Activated CD4-positive, alpha-beta T cell treated with anti-CD3 and anti-CD28 coated beads, Interleukin-2, amount 10 ng/mL, durations not matched to agents 7 days and 5 days (primary cell): ENCODE data around the gene BCKDHA. TPM values are rescaled to one million over a fixed set of nuclear protein-coding genes. Genes with fewer than 3 reads are reported as not detected.
"Not testable (repeated sequence)": the region's sequence is repeated elsewhere in the genome, so short reads cannot be mapped to it uniquely, and the experiment has no call there.

Source experiments
- CTCF ChIA-PET: fragments of 350-600 bp; sonication (Branson Sonifier 250); formaldehyde crosslinking; loops from one replicate; lab custom pipeline; 2021; ENCODE audit warnings: antibody characterized with exemption; lab: Charles Lee
- POLR2A ChIA-PET: fragments of 350-600 bp; sonication (Branson Sonifier 250); formaldehyde crosslinking; loops from one replicate; lab custom pipeline; 2021; ENCODE audit warnings: antibody characterized with exemption; lab: Charles Lee
- DNase-seq: peaks from one replicate; pipeline ENCODE4 v3.0.0-alpha.2; 2020
- H3K27ac Mint-ChIP-seq: one replicate; pipeline ENCODE4 v1.8.0; 2021; ENCODE audit warnings: mild to moderate bottlenecking, moderate library complexity, mixed read lengths
- H3K27me3 Mint-ChIP-seq: one replicate; pipeline ENCODE4 v1.8.0; 2021; ENCODE audit warnings: mixed read lengths
- H3K36me3 Mint-ChIP-seq: one replicate; pipeline ENCODE4 v1.8.0; 2021; ENCODE audit warnings: low read depth, mixed read lengths
- H3K4me1 Mint-ChIP-seq: one replicate; pipeline ENCODE4 v1.8.0; 2021; ENCODE audit warnings: mixed read lengths
- H3K4me3 Mint-ChIP-seq: one replicate; pipeline ENCODE4 v1.8.0; 2021; ENCODE audit warnings: mild to moderate bottlenecking, moderate library complexity, mixed read lengths
- H3K9me3 Mint-ChIP-seq: one replicate; pipeline ENCODE4 v1.8.0; 2021; ENCODE audit warnings: mixed read lengths
- total RNA-seq, 2 experiments: library from RNA; stranded (reverse); gene quantifications; one replicate each; pipeline ENCODE4 v1.2.3, GENCODE V29; 2021

Gene BCKDHA
- total RNA-seq, 2 experiments from 2014 or later = 12.7 TPM

DNA sequence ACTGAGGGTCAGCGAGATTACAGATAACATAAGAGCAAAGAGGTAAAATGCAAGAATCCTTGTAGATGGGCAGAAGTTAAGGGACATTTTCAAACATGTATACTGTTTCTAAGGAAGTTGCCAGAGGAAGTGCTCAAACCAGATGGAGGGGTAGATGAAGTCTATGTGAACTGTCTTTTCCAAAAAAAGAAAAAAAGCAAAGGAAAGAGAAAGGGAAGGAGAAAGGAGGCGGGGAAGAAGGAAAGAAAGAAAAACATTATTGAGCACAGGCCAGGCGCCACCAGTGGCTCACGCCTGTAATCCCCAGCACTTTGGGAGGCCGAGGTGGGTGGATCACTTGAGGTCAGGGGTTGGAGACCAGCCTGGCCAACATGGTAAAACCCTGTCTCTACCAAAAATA, 36.8 kb downstream of the BCKDHA start:
- Mint-ChIP-seq H3K9me3 (no peaks in the 10 kb centered on the region), H3K4me3 (no peak overlapping the region), H3K4me1 (peaks cover 24% of the 10 kb centered on the region), H3K27ac (peak overlapping the region; percentile 22), H3K36me3 (peaks cover 25% of the 10 kb centered on the region), H3K27me3 (no peaks in the 10 kb centered on the region)
- CTCF ChIA-PET = interaction anchor here (0.9 kb wide), 1 partner anchor 101 kb away, joined by 3 read pairs; no protein-coding TSS in a partner anchor
- POLR2A ChIA-PET = no interaction called here
- DNase-seq = no peak

DNA sequence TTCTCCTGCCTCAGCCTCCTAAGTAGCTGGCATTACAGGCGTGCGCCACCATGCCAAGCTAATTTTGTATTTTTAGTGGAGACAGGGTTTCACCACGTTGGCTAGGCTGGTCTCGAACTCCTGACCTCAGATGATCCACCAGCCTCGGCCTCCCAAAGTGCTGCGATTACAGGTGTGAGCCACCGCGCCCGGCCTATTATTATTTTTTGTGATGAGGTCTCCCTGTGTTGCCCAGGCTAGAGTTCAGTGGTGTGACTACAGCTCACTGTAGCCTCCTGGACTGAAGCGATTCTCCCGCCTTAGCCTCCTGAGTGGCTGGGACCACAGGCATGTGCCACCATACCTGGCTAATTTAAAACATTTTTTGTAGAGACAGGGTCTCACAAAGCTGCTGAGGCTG, 37.8 kb downstream of the BCKDHA start:
- POLR2A ChIA-PET, DNase-seq: not testable (repeated sequence)

DNA sequence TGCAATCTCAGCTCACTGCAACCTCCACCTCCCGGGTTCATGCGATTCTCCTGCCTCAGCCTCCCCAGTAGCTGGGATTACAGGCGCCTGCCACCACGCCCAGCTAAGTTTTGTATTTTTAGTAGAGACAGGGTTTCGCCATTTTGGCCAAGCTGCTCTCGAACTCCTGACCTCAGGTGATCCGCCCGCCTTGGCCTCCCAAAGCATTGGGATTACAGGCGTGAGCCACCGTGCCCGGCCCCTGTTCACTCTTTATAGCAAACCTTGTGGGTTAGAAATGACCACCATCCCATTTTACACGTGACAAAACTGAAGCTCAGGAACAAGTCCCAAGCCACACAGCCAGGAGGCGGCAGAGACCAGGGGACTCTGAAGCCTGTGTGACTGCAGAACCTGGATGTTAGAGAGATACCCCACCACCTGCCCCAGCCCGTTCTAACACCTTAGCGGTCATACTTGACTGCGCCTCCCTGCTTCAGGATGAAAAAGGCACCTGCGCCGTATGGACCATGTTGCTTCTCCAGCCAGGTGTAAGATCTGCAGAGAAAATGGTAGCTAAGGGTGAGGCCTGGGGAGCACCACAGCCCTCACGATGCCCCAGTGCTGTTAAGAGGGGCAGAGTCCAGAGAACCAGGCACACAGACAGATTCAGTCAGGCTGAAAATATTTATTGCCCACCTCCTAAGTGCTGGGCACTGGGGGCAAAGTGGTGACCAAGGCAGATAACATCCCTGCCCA, 38.5 kb downstream of the BCKDHA start:
- peaks cover 21% of the 10 kb centered on the region for H3K4me1 Mint-ChIP-seq
- H3K9me3 Mint-ChIP-seq = no peaks in the 10 kb centered on the region
- ChIA-PET CTCF (no interaction called here), POLR2A (no interaction called here)
- peaks cover 25% of the 10 kb centered on the region for H3K36me3 Mint-ChIP-seq
- no peak overlapping the region for H3K27ac Mint-ChIP-seq
- H3K27me3 Mint-ChIP-seq = no peaks in the 10 kb centered on the region
- no peak for DNase-seq
- H3K4me3 Mint-ChIP-seq = peak overlapping the region; percentile 36

More for the DNA sequence above, 37.8 kb downstream of the BCKDHA start:
- not testable (repeated sequence) for H3K27ac Mint-ChIP-seq, H3K9me3 Mint-ChIP-seq, H3K4me3 Mint-ChIP-seq, H3K27me3 Mint-ChIP-seq
- Mint-ChIP-seq H3K36me3 (peaks cover 25% of the 10 kb centered on the region), H3K4me1 (peaks cover 23% of the 10 kb centered on the region)
- CTCF ChIA-PET = interaction anchor here (0.7 kb wide), 1 partner anchor 356 kb away, joined by 3 read pairs; no protein-coding TSS in a partner anchor

DNA sequence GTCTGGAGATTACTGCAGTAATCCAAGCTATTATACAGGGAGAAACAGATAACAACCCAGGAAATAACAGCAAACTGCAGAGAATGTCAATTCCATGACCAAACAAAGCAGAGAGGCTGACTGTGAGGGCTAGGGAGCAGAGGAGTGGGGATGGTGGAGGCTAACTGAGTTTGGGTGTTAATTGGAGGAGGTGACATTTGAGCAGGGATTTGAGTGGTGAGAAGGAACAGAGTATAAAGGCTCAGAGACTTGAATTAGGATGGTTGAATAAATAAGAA, 39.0 kb downstream of the BCKDHA start:
- POLR2A ChIA-PET = no interaction called here
- no peaks in the 10 kb centered on the region for H3K27me3 Mint-ChIP-seq
- H3K36me3 Mint-ChIP-seq = peaks cover 24% of the 10 kb centered on the region
- CTCF ChIA-PET = no interaction called here
- H3K9me3 Mint-ChIP-seq = no peaks in the 10 kb centered on the region
- no peak for DNase-seq
- H3K4me1 Mint-ChIP-seq = peaks cover 24% of the 10 kb centered on the region
- no peak overlapping the region for H3K27ac Mint-ChIP-seq
- peak overlapping the region; percentile 36 for H3K4me3 Mint-ChIP-seq

DNA sequence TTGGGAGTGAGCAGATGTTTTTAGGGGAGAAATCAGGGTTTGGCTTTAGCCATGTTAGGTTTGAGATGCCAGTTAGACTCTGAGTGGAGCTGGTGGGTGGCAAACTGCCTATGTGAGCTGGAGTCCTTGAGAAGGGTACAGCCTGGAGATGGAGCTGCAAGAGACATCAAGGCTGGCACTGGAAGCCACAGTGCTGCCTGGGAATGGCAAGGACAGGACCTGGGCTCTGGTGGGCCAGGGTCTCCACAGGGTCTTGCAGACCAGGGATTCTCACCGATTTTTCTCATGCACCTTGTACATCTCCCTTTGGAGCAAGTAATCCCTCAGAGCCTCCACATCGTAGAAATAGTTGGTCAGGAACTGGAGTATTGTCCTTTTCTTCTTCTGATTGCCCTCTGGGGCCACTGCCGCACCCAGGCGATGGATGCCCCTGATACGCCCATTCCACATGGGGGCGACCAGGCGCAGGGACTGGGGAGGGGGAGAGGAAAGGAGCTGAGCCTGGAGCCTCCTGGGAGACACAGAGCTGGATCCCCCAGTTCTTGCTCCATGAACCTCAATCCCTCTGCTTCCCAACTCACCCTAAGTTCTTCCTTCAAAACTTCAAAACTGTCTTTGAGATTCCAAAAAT, 40.4 kb downstream of the BCKDHA start:
- CTCF ChIA-PET = interaction anchor here (3.2 kb wide), 1 partner anchor 12 kb away, joined by 27 read pairs; no protein-coding TSS in a partner anchor
- H3K27me3 Mint-ChIP-seq = no peaks in the 10 kb centered on the region
- H3K4me3 Mint-ChIP-seq = peak overlapping the region; percentile 55
- H3K4me1 Mint-ChIP-seq = peaks cover 25% of the 10 kb centered on the region
- H3K27ac Mint-ChIP-seq = no peak overlapping the region
- no peak for DNase-seq
- peaks cover 10% of the 10 kb centered on the region for H3K36me3 Mint-ChIP-seq
- H3K9me3 Mint-ChIP-seq = no peaks in the 10 kb centered on the region
- POLR2A ChIA-PET = no interaction called here

DNA sequence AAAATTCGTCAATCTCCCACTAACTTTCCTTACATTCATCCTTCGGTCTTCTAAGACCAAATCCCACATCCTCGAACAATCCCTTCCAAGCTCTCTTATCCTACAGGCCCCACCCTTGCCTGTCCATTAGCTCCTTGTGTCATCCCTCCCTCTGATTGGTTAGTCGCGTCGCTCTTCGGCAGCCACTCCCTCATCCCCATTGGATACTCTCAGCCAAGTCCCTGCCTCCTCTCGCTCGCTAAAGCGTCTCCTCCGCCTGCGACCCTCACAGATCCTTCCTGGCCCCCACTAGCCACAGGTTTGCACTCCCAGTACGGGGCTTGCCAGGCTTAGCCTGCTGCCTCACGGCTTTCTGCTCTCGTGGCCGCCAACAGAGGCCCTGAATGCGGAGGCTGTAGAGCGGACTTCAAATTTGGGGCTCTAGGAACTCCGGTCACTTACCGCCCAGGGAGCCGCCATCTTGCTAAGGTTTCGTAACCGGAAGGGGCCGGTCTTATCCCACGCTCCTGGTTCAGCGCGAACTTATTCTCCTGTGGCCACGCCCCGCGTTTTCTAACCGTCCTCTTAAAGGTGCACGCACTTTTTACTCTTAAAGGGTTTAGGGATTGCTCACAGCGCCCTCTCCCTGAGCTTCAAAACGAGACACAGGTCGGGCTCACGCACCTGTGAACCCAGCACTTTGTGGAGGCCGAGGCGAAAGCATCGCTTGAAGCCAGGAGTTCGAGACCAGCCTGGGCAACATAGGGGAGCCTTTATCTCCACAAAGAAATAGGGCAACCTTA, 42.0 kb downstream of the BCKDHA start, which contains the start of gene DMAC2:
Gene DMAC2 (minus strand): TSS at position 472 of the 782 bp plus-strand sequence. CDS start 13 bp downstream, at position 459.
- ChIA-PET CTCF (interaction anchor here (0.9 to 3.2 kb wide), 15 partner anchors 8 to 177 kb away, joined by 3 to 27 read pairs (median 4); no protein-coding TSS in a partner anchor), POLR2A (no interaction called here)
- peak; percentile 99 for DNase-seq
- peaks cover 5% of the 10 kb centered on the region for H3K27me3 Mint-ChIP-seq
- H3K4me1 Mint-ChIP-seq = peaks cover 30% of the 10 kb centered on the region
- peak within 1 kb of the TSS; percentile 60 for H3K27ac Mint-ChIP-seq
- H3K9me3 Mint-ChIP-seq = no peaks in the 10 kb centered on the region
- peaks cover 9% of the 10 kb centered on the region for H3K36me3 Mint-ChIP-seq
- no peak within 1 kb of the TSS for H3K4me3 Mint-ChIP-seq

DNA sequence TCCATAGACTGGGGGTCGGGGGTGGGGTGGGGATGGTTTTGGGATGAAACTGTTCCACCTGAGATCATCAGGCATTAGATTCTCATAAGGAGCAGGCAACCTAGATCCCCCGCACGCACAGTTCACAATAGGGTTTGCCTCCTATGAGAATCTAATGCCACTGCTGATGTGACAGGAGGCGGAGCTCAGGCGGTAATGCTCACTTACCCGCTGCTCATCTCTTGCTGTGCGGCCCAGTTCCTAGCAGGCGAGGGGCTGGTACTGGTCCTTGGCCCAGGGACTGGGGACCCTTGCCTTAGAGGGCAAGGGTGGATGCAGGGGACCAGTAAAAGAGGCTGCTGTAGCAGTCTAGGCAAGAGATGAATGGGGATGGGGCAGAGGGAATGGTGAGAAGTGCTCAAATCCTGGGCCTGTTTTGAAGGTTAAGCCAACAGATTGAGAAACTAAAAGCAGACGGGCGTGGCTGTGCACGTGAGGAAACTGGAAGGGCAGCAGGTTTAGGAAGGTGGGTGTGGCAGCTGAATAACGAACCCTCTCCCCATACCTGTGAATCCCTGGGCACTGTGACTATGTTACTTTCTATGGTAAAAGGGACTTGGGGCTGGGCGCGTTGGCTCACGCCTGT, 43.8 kb downstream of the BCKDHA start:
- no peak overlapping the region for H3K27ac Mint-ChIP-seq
- peaks cover 7% of the 10 kb centered on the region for H3K36me3 Mint-ChIP-seq
- peaks cover 5% of the 10 kb centered on the region for H3K27me3 Mint-ChIP-seq
- no peak for DNase-seq
- ChIA-PET POLR2A (no interaction called here), CTCF (interaction anchor here (2.9 kb wide), 1 partner anchor 10 kb away, joined by 10 read pairs; no protein-coding TSS in a partner anchor)
- H3K4me1 Mint-ChIP-seq = peaks cover 28% of the 10 kb centered on the region
- no peaks in the 10 kb centered on the region for H3K9me3 Mint-ChIP-seq
- H3K4me3 Mint-ChIP-seq = no peak overlapping the region

DNA sequence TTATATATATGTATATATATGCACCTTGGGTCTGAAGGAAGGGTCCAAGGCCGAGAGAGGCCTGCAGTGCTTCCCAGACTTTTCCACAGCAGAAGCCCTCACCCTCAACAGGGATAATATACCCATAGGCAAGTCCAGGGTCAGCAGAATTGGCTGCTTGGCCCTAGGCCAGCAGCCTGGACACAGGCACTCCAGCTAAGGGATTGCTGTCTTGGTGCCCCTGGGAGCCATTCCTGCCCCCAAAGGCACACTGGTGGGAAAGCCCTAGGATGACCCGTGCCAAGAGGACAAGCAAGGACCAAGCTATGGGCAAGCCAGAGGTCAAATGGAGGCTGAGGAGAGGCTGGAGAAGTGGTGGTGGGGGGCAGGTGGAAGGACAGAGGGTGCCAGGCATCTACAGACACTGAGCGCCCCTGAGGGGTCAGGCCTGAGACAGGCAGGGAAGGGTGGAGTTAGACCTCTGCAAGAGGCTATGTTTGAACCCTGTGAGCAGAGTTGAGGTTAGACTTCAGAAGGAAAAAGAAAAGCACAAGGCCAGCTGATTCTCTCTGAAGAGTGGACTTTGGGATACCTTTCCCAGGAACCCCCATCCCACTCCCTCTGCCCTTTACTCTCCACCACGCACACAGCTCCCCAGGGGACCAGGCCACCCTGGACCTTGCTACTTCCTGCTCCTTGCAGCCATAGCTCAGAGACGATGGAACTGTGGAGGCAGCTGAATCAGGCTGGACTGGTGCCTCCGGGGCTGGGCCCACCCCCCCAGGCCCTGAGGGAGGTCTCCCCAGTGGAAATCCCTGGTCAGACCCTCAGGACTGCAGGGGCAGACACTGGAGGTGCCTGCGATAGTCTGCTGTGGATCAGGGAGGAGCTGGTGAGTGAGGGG, 45.1 kb downstream of the BCKDHA start, which contains the start of gene ERICH4:
Gene ERICH4 (plus strand): TSS at position 684 of the 883 bp plus-strand sequence. CDS start 14 bp downstream, at position 698.
- Mint-ChIP-seq H3K4me1 (peaks cover 25% of the 10 kb centered on the region), H3K9me3 (no peaks in the 10 kb centered on the region), H3K36me3 (peaks cover 2% of the 10 kb centered on the region), H3K4me3 (no peak within 1 kb of the TSS), H3K27ac (no peak within 1 kb of the TSS), H3K27me3 (peaks cover 9% of the 10 kb centered on the region)
- POLR2A ChIA-PET = no interaction called here
- no peak for DNase-seq
- CTCF ChIA-PET = interaction anchor here (0.5 kb wide), 1 partner anchor 135 kb away, joined by 3 read pairs; no protein-coding TSS in a partner anchor

DNA sequence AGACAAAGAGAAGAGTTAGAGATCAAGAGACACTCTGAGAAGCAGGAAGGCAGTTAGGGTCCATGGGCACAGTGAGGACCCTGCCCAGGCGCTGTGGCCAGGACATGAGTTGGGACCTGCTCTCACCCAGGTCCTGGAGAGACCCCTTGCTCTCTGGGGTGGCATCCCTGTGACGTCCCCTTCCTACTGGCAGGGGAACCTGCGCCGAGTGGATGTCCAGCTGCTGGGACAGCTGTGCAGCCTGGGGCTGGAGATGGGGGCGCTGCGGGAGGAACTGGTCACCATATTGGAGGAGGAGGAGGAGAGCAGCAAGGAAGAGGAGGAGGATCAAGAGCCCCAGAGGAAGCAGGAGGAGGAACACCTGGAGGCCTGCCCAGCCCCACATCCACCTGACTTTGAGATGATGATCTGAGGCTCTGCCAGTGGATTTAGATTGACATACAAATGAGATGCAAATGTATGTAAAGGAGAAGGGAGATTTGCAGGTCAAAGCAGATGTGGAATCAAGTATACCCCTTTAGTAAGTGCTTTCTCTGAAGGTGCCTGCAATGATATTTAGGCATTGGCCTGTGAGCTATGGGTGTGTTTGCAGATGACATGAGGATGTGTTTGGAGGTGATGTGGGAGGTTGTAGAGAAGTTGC, 46.3 kb downstream of the BCKDHA start:
- peaks cover 21% of the 10 kb centered on the region for H3K4me1 Mint-ChIP-seq
- H3K27ac Mint-ChIP-seq = no peak overlapping the region
- H3K36me3 Mint-ChIP-seq = no peaks in the 10 kb centered on the region
- no peak for DNase-seq
- H3K9me3 Mint-ChIP-seq = no peaks in the 10 kb centered on the region
- no peak overlapping the region for H3K4me3 Mint-ChIP-seq
- H3K27me3 Mint-ChIP-seq = peaks cover 15% of the 10 kb centered on the region
- ChIA-PET CTCF (no interaction called here), POLR2A (no interaction called here)

DNA sequence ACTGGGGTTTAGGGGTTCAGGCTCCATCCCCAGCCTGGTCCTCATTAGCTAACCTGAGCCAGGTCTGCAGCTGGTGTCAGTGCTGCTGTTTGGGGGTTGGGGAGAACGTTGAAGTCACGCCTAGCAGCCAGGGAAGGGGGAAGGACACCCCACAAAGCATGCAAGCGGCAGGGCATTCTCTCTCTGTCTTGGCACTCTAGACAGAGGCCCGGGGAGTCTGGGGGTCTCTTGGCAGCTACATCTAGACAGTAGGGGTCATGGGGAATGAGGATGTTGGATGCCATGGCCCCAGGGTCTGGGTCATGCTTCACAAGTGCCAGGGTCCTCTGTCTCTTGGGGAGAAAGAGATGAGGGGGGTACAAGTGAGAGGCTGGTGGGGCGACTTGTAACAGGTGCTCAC, 48.0 kb downstream of the BCKDHA start:
- Mint-ChIP-seq H3K27ac (no peak overlapping the region), H3K9me3 (no peaks in the 10 kb centered on the region), H3K27me3 (peaks cover 15% of the 10 kb centered on the region), H3K4me3 (no peak overlapping the region), H3K36me3 (no peaks in the 10 kb centered on the region), H3K4me1 (peaks cover 30% of the 10 kb centered on the region)
- no peak for DNase-seq
- CTCF ChIA-PET = interaction anchor here (0.9 kb wide), 1 partner anchor 11 kb away, joined by 4 read pairs; no protein-coding TSS in a partner anchor
- POLR2A ChIA-PET = no interaction called here

DNA sequence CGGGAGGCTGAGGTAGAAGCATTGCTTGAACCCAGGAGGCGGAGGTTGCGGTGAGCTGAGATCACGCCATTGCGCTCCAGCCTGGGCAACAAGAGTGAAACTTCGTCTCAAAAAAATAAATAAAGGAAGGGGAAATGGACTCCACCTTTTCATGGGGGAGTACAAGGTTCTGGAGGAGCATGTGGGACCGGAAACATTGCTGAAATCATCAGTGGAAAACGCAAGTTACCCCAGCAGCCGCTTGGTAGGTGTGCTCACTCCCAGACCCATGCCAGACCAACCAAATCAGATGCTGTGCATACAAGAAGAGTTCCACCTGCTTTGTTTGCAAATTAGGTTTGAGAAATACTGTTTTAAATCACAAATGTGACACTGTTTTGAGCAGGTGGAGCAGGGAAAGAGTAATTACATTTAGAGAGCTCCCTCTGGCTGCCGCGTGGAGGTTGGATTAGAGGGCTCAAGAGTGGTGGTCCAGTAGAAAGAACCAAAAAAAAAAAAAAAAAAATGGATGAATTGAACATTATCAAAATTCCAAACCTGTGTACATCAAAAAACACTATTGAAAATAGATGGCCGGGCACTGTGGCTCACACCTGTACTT, 50.2 kb downstream of the BCKDHA start:
- Mint-ChIP-seq H3K4me3 (no peak overlapping the region), H3K4me1 (peaks cover 28% of the 10 kb centered on the region), H3K27ac (no peak overlapping the region), H3K36me3 (no peaks in the 10 kb centered on the region), H3K9me3 (no peaks in the 10 kb centered on the region), H3K27me3 (peaks cover 15% of the 10 kb centered on the region)
- CTCF ChIA-PET = interaction anchor here (0.5 to 3.3 kb wide), 10 partner anchors 9 to 347 kb away, joined by 3 to 27 read pairs (median 5); partner anchors contain the start of gene DMAC2
- no peak for DNase-seq
- POLR2A ChIA-PET = no interaction called here
